ENCODE data around the gene ST3GAL4.
A peak's percentile ranks its signal among the peaks of the same experiment; 100 is the strongest.

Gene ST3GAL4

DNA sequence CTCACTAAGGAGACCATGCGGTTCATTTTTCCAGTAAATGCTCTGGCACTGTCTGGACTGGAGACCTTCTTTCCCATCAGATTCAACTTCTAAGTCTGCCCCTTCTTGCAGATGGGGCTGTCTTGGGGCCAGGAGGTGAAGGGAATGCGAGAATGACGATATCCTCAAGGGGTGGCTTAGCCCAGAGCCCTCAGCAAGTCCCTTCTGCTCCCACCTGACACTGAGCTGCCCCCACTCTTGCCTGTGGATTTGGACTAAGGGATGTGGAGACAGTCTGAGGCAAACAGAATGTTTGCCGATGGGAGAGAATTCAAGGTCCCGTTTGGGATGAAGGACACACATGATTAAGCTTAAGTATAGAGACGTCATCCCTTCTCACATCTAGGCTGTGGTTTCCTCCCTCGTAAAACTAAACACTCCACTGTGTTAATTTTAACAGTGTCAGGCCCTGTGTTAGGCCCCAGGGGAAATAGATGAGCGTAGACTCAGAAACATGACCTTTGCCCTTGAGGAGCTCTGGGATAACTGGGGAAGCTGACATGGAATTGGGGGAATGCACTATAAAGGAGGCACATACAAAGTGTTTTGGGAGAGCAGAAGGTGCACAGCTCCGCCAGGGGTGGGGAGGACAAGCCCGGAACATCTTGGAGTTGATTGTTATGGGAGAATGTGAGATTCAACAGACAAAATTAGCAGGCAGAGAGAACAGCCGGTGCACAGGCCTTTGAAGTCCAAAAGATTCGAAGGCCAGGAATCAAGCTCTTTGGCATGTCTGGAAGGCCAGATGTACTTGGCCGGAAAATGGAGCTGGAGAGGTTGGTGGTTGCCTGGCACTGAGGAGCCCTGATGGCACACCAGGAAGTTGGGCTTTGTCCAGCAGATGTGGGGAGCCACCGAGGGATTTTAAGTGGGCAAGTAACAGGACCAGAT lies 71.6 kb downstream of the ST3GAL4 start:
- DNase-seq (ENCODE audit: low read depth), result no peak

- DNase-seq (ENCODE audit: low read depth), result no peak
Observed at GRCh38 chr11:126430581-126431335, 75.3 kb downstream of the ST3GAL4 start.

GRCh38 chr11:126431401-126432064 lies 76.0 kb downstream of the ST3GAL4 start:
- DNase-seq (ENCODE audit: low read depth), result peak; percentile 62

GRCh38 chr11:126432065-126432461 lies 76.6 kb downstream of the ST3GAL4 start:
- DNase-seq (ENCODE audit: low read depth), result no peak

DNA sequence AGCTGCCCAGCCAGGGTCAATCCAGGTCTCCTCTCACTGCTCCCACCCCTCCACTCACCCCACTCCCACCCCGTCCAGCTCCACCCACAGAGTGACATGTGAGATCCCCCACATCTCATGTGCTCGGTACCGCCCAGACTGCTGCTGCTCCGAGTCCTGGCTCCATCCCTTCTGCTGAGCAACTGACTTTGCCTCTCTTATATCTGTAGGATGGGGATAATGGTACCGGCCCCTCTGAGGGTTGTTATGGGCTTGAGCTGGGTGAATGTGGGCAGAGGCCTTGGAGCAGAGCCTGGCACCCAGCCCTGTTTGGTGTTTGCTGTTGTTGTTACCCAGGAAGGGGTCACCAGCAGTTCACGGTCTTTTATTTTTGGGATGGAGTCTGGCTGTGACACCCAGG lies 77.0 kb downstream of the ST3GAL4 start:
- DNase-seq (ENCODE audit: low read depth), result no peak

- DNase-seq (ENCODE audit: low read depth), result no peak
Observed at GRCh38 chr11:126433244-126433846, 77.9 kb downstream of the ST3GAL4 start.

DNA sequence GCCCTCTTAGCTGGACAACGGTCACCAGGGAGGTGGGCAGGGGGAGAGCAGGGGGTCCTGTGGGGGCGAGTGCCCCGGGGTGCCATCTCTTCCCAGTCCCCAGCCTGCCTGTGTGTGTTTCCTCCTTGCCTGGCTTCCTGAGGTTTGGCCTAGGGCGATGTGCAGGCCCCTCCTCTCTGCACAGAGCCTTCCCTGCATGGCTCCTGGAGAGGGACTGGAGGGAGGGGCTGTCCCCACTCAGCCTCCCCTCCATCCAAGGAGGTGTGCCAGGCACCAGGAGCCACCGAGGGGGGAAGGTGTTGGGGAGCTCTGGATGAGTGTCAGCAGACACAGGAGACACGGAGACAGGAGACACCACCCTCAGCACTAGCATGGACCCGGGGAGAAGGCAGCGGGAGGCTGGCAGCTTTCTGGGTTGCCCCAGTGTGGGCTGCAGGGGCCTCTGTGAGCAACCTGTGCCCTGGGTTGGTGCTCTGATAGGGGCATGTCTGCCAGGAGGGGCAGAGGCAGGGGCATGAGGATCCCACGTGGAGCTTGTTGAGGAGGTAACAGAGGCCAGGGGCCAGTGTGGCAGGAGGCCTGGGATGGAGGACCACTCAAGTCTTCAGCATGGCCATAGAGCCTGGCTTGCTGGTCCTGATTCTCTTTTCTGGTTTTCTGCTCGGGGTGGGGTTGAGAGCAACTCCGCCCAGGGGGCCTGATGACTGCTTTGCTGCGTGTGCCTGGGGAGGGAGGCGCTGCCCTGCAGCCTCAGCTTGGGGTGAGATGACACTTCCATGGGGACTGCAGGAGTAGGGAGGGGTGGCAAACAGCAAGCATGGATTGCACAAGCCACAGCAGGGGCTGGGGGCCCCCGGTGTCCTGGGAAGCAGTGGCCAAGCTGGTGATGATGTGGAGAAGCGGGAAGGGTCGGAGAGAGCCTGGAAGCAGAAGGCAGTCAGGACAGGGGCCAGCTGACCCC lies 78.8 kb downstream of the ST3GAL4 start:
- DNase-seq (ENCODE audit: low read depth), result no peak

DNA sequence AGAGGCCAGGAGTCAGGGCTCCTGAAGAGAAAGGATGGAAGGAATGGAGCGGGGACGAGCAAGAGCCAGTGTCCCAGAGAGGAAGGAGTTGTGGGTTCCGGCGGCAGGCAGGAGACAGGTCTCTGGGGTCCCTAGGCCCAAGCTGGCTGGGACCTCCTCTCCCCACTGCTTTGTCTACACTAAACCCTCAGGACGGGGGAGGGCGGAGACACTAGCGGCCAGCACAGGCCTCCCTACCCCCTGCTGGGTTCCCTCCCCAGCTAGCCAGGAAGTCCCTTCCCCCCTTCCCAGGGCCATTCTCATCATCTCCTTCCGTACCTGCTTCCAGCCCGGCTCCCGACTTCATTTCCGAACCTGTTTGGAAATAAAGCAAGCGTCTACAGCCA lies 79.5 kb downstream of the ST3GAL4 start:
- no peak for DNase-seq (ENCODE audit: low read depth)

DNA sequence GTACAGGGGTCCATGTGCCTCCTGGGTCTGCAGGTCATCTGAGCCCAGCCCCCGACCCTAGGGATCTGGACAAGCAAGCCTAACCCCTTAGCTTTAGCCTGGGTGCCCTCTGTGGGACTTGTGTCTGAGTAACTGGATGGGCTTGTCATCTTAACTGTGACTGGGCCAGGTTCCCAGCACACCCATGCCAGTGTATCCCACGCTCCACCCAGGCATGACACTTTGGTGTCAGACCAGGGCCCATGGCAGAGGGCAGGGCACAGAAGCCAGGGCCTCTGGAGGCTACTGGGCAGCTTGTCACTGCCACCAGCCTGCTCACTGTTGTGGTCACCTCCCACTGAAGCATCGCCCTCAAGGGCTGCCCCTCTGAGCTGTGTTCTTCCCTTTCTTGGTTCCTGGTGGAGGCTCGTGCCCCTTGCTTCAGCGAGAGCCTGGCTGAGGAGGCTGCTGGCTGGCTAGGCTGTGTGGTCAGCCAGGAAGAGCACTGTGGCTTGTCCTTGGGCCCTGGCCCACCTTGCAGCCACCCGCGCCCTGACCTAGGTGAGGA lies 80.8 kb downstream of the ST3GAL4 start:
- no peak for DNase-seq (ENCODE audit: low read depth)

DNA sequence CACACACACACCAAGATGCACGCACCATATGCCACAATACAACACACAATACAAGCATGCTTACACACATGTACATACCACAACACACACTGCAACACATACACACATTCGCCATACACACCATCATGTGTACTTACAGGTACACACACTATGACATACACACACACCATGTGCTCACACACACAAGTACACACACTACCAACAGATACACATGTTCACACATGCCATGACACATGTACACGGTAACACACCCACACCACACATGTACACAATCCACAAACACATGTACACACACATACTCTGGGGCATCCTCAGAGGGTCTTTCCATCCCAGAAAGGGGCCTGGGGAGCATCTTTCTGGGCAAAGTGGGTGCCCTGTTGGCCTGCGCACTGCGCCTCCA lies 82.2 kb downstream of the ST3GAL4 start:
- DNase-seq (ENCODE audit: low read depth), result no peak

GRCh38 chr11:126438272-126438671 lies 82.8 kb downstream of the ST3GAL4 start:
- no peak for DNase-seq (ENCODE audit: low read depth)

DNA sequence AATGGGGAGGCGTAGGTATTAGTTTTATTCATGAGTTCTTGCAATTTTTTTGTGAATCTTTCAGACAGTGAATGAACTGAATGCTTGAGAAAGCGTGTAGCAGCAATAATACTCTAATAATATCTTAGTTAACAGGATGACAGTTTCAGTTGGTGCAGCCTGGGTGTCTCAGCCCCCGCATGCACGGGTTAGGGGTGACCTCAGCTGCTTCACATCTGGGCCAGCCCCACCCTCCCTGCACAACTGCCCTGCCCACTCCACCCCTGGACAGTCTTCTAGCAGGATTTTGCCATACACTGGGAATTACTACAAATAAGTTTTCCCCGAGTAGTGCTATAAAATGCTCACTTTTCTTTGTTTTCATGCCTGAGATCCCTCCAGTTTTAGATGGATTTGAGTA lies 83.2 kb downstream of the ST3GAL4 start:
- DNase-seq (ENCODE audit: low read depth), result no peak

GRCh38 chr11:126440276-126440675 lies 84.8 kb downstream of the ST3GAL4 start:
- DNase-seq (ENCODE audit: low read depth), result no peak

GRCh38 chr11:126440792-126441514 lies 85.5 kb downstream of the ST3GAL4 start:
- peak; percentile 57 for DNase-seq (ENCODE audit: low read depth)

DNA sequence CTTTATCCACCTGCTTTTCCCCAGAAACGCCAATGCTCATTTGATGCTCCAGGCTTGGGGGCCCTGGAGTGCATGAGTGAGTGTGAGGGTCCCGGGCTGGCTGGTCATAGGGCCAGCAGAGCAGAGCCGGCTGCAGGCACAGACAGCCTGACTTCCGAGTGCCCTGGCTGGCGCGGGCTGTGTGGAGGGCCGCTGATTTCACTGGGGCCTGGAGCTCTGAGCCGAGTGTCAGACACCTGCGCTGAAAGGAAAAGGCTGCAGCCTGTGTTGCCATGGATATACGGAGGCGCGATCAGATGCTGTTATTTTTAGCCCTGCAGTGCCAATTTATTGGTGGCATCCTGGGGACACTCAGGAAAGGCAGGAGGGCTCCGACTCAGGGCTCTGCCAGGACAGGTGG lies 87.6 kb downstream of the ST3GAL4 start:
- DNase-seq (ENCODE audit: low read depth), result no peak

GRCh38 chr11:126444072-126444471 lies 88.6 kb downstream of the ST3GAL4 start:
- DNase-seq (ENCODE audit: low read depth), result no peak

DNA sequence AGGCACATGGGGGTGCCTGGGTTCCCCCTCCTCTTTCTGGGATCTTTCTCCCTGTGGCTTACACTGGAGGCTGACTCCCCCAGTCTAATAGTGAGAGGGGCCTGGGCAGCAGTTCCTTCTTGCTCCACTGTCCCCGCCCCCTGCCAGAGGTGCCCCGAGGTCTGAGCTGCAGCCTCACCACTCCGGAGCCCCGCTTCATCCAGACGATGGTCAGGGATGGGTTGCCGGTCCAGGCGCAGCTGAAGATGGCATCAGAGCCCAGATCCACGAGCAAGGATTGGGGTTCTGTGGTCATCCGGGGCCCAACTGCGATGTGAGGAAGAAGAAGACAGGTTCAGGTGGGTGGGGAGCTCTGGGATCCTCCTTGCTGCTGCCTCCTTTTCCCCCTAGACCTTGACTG lies 91.1 kb downstream of the ST3GAL4 start:
- DNase-seq (ENCODE audit: low read depth), result no peak

DNA sequence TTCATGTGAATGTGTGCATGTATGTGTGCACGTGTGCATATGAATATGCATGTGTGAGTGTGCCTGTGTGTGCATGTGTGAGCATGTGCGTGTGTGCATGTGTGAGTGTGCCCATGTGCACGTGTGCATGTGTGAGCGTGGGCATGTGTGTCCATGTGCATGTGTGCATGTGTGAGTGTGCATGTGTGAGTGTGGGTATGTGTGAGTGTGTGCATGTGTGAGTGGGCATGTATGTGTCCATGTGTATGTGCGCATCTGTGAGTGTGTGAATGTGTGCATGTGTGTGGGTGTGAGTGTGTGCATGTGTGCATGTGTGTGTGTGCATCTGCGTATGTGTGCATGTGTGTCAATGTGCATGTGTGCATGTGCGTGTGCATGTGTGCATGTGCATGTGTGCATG lies 94.7 kb downstream of the ST3GAL4 start:
- DNase-seq (ENCODE audit: low read depth), result no peak

DNA sequence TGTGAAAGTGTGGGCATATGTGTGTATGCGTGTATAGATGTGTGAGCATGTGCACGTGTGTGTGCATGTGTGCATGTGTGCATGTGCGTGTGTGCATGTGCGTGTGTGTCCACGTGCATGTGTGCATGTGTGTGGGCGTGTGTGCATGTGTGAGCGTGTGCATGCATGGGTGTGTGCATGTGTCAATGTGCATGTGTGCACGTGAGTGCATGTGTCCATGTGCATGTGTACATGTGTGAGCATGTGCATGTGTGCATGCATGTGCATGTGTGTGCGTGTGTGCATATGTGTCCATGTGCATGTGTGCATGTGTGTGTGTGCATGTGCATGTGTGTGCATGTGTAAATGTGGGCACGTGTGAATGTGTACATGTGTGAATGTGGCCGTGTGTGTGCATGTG lies 95.3 kb downstream of the ST3GAL4 start:
- DNase-seq (ENCODE audit: low read depth), result no peak

DNA sequence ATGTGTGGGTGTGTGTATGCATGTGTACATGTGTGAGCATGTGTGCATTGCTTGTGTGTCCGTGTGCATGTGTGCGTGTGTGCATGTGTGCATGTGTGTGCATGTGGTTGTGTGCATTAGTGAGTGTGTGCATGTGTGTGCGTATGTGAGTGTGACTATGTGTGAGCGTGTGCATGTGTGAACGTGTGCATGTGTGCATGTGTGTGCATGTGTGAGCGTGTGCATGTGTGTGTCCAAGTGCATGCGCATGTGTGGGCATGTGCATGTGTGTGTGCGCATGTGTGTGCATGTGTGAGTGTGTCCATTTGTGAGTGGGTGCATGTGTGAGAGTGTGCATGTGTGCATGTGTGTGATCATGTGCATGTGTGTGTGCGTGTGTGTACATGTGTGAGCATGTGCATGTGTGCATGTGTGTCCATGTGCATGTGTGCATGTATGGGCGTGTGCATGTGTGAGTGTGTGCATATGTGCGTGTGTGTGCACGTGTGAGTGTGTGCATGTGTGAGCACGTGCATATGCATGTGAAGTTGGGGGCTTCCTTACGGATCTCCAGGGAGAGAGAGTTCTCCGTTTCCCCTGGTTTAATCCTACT lies 95.8 kb downstream of the ST3GAL4 start:
- no peak for DNase-seq (ENCODE audit: low read depth)
